NCI-H1930 (cell line): Measurements from ENCODE around the gene TMEM256.
"Not testable (repeated sequence)": the region's sequence is repeated elsewhere in the genome, so short reads cannot be mapped to it uniquely, and the experiment has no call there.

Experiments used
- DNase-seq, 2 experiments: peaks; one replicate each; lab custom pipeline; 2025; lab: John Stamatoyannopoulos, UW

TMEM256 gene

GRCh38 chr17:7383371-7383741 lies 20.5 kb downstream of the TMEM256 start:
- DNase-seq = no peak

DNA sequence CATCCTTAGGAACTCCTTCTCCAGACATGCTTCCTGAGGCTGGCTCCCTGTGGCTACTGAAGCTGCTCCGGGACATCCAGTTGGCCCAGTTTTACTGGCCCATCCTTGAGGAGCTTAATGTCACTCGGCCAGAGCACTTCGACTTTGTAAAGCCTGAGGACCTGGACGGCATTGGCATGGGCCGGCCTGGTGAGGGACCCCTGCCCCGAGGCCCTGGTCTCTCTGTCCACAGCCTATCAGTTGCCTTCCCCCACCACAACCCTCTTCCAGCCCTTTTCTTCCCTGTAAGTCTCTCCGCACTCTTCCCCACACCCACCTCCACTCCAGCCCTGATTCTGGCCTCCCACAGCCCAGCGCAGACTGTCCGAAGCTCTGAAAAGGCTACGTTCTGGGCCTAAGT lies 21.0 kb downstream of the TMEM256 start:
- no peak for DNase-seq

DNA sequence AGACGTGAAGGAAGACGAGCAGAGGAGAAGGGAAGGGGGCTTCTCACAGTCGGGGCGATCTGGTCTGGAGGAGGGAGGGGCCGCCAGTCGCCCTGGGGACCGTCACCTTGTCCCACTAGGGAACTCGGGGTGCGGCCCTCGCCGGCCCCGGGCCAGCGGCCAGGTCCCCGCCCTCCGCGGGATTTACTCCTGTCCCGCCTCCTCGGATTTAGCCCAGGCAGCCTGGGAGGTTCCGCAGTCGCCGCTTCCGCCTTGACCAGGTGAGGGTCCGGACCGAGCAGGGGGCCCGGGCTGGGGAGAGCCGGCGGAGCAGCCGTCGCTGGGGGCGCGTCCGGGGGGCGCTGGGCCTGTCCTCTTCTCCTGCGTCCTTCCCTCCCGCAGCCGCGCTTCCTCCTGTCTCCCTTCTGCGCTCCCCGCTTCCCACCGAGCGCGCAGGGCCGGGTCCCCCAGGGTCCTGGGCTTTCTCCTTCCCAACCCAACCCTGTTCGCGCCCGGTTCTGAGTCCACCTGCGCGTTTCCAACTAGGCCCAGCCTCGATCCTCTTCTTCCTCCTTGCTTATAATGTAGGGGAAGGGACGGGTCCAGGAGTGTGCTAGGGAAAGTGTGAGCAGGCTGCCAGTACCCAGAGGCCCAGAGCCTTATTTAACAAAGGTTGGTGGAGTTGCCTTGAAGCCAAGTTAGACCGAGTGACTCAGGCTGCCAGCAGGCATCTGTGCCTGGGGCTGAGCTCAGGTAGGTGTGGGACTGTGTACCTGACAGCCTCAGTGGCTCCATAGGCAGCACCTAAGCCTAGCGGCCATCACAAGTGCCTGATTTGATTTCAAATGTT lies 22.8 kb downstream of the TMEM256 start, which contains the start of gene TNK1:
TSS of gene TNK1 (plus strand) at position 235 of the 829 bp plus-strand sequence. CDS start 1,838 bp downstream, outside the sequence.
- no peak for DNase-seq

DNA sequence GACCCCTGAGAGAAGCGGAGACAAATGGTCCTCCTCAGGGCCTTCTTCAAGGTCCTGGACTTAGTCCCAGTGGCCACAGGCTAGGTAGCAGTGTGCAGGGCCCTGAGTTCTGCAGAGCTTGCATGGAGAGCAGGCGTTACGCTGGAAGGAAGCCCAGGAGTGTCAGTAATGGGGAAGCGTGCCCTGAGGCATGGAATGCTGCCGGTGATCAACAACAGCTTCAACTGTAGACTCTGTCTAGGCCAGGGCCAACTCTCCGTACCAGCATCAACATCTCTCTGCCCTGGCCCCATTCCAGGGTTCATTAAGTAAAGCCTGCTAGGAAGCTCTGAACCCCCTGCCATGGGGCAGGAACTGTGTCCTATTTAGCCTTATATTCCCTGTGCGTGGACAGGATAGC lies 23.6 kb downstream of the TMEM256 start:
- no peak for DNase-seq

GRCh38 chr17:7379134-7379533 lies 24.8 kb downstream of the TMEM256 start:
- DNase-seq = no peak

GRCh38 chr17:7374353-7374752 lies 29.5 kb downstream of the TMEM256 start:
- DNase-seq = no peak

GRCh38 chr17:7370853-7371252 lies 33.0 kb downstream of the TMEM256 start:
- DNase-seq = no peak

DNA sequence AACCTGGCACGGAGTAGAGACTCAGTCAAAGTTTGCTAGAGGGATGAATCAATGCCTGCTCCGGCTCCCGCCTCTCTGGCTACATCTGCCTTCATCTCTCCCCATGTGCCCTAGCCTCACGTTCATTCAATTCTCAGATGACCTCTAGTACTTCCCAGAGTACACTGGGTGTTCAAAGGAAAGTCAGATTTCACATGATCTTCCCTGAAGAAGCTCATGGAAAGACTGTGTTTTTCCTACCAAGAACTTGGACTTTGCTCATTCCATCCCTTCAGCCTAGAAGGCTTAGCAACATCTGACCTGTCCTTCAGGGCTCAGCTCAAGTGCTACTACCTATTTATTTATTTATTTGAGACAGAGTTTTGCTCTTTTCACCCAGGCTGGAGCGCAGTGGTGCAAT lies 34.1 kb downstream of the TMEM256 start:
- DNase-seq = no peak

DNA sequence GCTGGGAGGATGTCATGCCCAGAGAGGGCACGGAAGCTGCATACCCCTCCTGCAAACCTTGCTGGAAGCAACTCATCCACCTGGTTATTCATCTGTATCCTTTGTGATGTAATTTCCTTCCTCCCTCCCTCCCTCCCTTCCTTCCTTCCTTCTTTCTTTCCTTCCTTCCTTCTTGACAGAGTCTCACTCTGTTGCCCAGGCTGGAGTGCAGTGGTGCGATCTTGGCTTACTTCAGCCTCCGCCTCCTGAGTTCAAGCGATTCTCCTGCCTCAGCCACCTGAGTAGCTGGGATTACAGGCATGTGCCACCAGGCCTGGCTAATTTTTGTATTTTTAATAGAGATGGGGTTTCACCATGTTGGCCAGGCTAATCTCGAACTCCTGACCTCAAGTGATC lies 35.3 kb downstream of the TMEM256 start:
- DNase-seq = not testable (repeated sequence)

- no peak for DNase-seq
Measured at GRCh38 chr17:7367918-7368598, 35.8 kb downstream of the TMEM256 start.

DNA sequence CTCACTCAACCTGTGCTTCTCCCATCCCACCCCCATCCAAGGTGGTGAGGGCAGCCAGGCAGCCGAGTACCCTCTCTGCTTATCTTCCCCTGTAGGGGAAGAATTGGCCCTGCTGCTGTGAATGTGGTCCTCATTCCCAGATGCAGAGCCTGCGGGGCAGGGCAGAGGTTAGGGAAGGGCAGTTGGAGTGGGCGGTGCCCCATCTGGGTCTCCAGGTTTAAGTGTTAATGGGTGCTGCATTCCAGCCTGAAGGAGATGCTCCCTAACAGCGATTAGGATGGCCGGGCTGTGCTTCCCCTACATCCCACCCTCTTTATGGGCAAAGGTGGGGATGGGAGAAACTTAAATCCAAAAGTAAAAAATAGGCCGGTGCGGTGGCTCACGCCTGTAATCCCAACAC lies 36.8 kb downstream of the TMEM256 start:
- no peak for DNase-seq

DNA sequence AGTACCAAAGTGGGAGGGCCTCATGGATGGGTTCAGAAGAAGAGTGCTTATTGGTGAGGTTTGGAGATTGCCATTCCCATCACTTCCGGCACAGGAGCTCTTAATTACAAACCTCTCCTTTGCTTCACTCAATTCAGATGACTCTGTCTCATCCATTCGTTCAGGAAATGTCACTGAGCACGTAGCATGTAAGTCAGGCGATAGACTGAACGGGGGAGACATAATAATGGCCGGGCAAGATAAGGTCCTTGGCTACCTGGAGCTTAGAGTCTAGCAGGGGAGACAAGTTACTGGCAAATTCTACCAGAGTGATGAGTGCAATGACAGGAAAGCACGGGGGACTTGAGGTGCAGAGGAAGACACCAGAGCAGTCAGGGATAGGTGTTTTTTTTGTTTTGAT lies 37.9 kb downstream of the TMEM256 start:
- DNase-seq = not testable (repeated sequence)

- no peak for DNase-seq
Measured at GRCh38 chr17:7363311-7363710, 40.6 kb downstream of the TMEM256 start.

GRCh38 chr17:7361906-7362305 lies 42.0 kb downstream of the TMEM256 start:
- no peak for DNase-seq

DNA sequence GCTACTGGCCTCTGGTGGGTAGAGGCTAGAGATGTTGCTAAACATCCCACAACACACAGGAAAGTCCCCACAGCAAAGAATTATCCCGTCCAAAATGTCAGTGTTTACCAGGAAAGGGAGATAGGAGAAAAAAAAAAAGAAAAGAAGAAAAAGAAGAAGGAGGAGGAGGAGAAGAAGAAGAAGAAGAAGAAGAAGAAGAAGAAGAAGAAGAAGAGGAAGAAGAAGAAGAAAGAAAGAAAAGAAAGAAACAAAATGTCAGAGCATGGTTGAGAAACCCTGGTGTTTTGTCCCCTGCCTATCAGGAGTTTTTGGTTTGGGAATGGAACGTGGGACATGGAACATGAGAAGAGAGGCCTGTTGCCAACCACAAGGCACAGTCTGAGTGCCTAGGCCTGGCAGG lies 46.5 kb downstream of the TMEM256 start:
- no peak for DNase-seq

DNA sequence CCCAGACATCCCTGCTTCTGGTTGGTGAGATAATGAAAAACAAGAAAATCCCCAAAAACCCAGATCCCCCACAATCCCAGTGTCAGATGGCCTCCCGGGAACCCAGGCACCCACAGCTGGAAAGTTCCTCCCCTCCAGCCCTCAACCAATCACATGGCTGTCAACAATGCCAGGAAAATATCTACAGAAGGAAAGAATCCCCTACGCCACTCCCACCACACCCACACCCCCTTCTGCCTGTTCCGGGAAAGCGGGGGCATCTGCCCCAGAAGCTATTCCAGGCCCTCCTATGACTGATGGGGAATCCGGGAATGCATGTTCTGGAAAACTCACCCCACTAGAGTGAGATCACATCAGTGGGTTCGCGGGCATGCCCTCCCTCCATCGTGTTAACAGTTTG lies 47.1 kb downstream of the TMEM256 start:
- no peak for DNase-seq

DNA sequence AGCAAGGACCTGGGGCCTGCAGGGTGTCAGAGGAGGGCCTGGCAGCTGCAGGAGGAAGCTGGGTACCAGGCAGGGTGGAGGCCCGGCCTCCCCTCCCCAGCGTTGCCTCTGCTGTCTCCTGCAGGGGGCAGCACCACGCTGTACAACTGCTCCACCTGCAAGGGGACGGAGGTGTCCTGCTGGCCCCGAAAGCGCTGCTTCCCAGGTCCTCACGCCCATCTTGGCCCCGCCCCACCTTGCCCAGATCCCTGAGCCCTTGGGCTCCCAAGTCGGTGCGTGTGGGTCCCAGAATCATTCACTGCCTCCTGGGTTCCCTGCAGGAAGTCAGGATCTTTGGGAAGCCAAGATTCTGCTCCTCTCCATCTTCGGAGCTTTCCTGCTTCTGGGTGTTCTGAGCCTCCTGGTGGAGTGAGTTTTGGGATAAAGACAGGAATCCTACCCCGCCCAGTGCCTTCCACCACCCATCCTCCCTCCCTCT lies 47.8 kb downstream of the TMEM256 start:
- DNase-seq = peak; percentile 55 to 74

- DNase-seq = no peak
Measured at GRCh38 chr17:7355573-7355972, 48.3 kb downstream of the TMEM256 start.

GRCh38 chr17:7355053-7355452 lies 48.8 kb downstream of the TMEM256 start, which contains the start of gene TMEM95:
TMEM95 (plus strand) TSS chr17:7355156; CDS start chr17:7355205, 49 bp downstream.
- DNase-seq = no peak

GRCh38 chr17:7354262-7354843 lies 49.5 kb downstream of the TMEM256 start:
- DNase-seq = no peak
